Stimulated activated naive CD8-positive, alpha-beta T cell treated with anti-CD3 and anti-CD28 coated beads, Interleukin-15, Interleukin-2, amounts not matched to agents 100 ng/mL and 50 ng/mL, for 24 hours (primary cell): ENCODE results near the gene TBC1D10A.

ENCODE experiments used
- H3K27ac Mint-ChIP-seq: one replicate; pipeline ENCODE4 v1.8.0; 2021; ENCODE audit warnings: mild to moderate bottlenecking, mixed read lengths
- H3K27me3 Mint-ChIP-seq: one replicate; pipeline ENCODE4 v1.8.0; 2021; ENCODE audit warnings: mixed read lengths
- H3K36me3 Mint-ChIP-seq: one replicate; pipeline ENCODE4 v1.8.0; 2021; ENCODE audit warnings: low read depth, mixed read lengths
- H3K4me1 Mint-ChIP-seq: one replicate; pipeline ENCODE4 v1.8.0; 2021; ENCODE audit warnings: low read depth, mixed read lengths
- H3K4me3 Mint-ChIP-seq: one replicate; pipeline ENCODE4 v1.8.0; 2021; ENCODE audit warnings: mild to moderate bottlenecking, mixed read lengths
- H3K9me3 Mint-ChIP-seq: one replicate; pipeline ENCODE4 v1.8.0; 2021; ENCODE audit warnings: mixed read lengths

TBC1D10A gene

DNA sequence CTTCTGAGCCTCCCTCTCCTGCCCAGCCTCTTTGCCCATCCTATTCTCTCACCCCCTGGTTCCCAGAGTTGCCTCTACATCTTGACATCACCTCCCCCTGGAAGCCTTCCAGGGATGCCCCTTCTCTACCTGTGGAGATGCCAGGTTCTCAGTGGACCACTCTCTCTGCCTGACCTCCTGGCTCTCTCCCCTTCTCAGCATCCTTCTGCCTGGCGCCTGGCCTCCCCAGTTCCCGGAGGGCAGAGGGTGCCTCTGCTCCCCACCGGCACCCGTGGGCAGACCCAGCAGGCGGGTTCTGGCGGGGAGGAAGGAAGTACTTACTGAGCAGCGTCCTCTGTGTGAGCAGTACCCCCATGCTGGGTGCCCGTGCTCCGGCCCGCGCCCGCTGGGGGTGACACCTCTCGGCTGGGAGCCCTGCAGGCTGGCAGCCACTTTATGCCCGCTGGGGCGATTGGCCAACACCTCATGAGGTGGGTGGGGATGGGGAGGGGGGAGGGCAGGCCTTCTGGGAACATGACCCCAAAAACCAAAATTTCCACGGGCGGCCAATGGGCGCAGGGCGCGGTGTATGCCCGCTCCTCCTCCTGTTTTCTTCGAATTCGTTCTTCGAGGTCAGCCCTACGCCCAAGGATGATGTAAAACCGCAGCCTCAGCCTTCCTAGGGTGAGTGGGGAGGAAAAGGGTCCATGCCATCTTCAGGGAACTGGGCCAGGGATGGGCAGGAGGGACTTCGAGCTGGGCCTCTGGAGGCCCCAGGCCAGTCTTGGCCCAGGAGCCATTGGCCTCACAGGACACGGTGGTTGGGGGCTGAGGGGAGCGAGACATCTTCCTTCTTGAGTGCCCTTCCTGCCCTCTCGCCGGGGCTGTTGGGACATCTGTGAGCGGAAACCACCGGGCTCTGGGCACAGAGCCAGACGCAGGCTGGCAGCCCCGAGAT, 60.0 kb downstream of the TBC1D10A start, which contains the start of gene OSM:
Gene OSM, minus strand, starts transcription at position 407 of the 937 bp plus-strand sequence. Its CDS starts 52 bp downstream, at position 355.
- Mint-ChIP-seq H3K4me3 (peak within 1 kb of the TSS; percentile 89), H3K27ac (peak within 1 kb of the TSS; percentile 98), H3K27me3 (no peaks in the 10 kb centered on the region), H3K9me3 (no peaks in the 10 kb centered on the region), H3K4me1 (peaks cover 54% of the 10 kb centered on the region), H3K36me3 (peaks cover 53% of the 10 kb centered on the region)

- Mint-ChIP-seq H3K4me1 (peaks cover 54% of the 10 kb centered on the region), H3K36me3 (peaks cover 48% of the 10 kb centered on the region), H3K9me3 (no peaks in the 10 kb centered on the region), H3K4me3 (peak overlapping the region; percentile 89), H3K27me3 (no peaks in the 10 kb centered on the region), H3K27ac (peak overlapping the region; percentile 98)
Measured at GRCh38 chr22:30265823-30266444, 60.8 kb downstream of the TBC1D10A start.

- H3K4me3 Mint-ChIP-seq = peak overlapping the region; percentile 89
- no peaks in the 10 kb centered on the region for H3K27me3 Mint-ChIP-seq
- peak overlapping the region; percentile 98 for H3K27ac Mint-ChIP-seq
- peaks cover 43% of the 10 kb centered on the region for H3K36me3 Mint-ChIP-seq
- H3K9me3 Mint-ChIP-seq = no peaks in the 10 kb centered on the region
- peaks cover 54% of the 10 kb centered on the region for H3K4me1 Mint-ChIP-seq
Measured at GRCh38 chr22:30265131-30265720, 61.5 kb downstream of the TBC1D10A start.

- no peak overlapping the region for H3K27ac Mint-ChIP-seq
- H3K4me3 Mint-ChIP-seq = peak overlapping the region; percentile 89
- H3K27me3 Mint-ChIP-seq = no peaks in the 10 kb centered on the region
- peaks cover 52% of the 10 kb centered on the region for H3K4me1 Mint-ChIP-seq
- H3K9me3 Mint-ChIP-seq = no peaks in the 10 kb centered on the region
- H3K36me3 Mint-ChIP-seq = peaks cover 33% of the 10 kb centered on the region
Measured at GRCh38 chr22:30263883-30264282, 62.9 kb downstream of the TBC1D10A start.

DNA sequence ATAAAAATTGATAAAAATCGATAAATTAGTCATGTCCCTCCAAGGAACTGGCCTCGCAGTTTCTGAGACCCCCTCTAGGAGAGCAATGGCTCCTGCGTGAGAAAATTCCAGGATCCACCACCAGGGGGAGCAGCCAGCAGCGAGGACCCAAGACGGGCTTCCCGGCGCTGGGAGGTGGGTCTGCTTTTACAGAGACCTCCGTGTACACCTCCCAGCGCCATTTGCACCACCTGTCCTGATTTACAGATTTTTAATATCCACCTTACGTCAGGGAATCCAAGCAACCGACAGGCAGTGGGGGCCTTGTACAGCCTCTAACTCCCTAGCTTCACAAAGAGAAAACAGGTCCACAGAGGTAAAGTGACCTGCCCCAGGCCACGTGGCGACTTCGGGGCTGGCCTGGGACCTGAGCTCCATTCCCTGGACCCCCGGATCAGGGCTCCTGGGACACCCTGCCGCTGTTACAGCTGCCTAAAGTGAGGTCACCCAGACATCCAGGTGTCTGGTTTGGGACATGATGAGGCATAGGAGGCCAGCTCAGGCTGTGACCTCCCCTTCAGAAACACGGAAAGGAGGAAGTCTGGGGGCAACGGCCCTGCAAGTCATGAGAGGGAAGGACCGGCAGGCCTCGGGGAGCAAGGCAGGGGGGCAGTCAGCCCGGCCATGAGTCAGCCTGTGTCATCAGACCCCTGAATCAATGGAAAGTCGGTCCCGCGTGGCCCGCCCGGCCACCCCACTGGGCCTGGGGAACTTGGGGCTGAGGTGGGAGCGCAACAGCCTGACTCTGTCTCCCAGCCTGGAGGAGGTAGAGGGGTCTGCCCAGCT, 63.6 kb downstream of the TBC1D10A start:
- peak overlapping the region; percentile 80 for H3K4me3 Mint-ChIP-seq

GRCh38 chr22:30262112-30262511, 64.6 kb downstream of the TBC1D10A start:
- Mint-ChIP-seq H3K27ac (peak overlapping the region; percentile 62), H3K9me3 (no peaks in the 10 kb centered on the region), H3K36me3 (peaks cover 27% of the 10 kb centered on the region), H3K4me3 (peak overlapping the region; percentile 62), H3K4me1 (peaks cover 35% of the 10 kb centered on the region), H3K27me3 (no peaks in the 10 kb centered on the region)

More for the DNA sequence above, 63.6 kb downstream of the TBC1D10A start:
- Mint-ChIP-seq H3K9me3 (no peaks in the 10 kb centered on the region), H3K27me3 (no peaks in the 10 kb centered on the region), H3K27ac (peak overlapping the region; percentile 76), H3K36me3 (peaks cover 27% of the 10 kb centered on the region), H3K4me1 (peaks cover 44% of the 10 kb centered on the region)

DNA sequence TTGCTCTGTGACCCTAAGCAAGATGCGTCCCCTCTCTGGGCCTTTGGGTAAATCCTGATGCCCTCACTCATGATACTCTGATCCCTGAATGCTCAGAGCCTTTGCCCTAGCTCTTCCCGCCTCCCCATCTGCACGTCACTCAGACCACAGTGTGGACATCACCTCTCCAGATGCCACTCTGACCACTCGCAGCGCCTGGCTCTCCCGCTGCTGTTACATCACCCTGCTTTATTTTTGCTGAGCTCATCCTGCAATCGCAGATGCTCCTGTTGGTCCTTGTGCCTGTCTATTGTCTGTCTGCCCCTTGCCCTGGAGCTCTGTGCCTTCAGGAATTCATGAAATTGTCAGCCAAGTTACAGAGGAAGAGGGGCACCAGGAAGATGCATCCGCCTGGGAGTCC, 65.6 kb downstream of the TBC1D10A start:
- no peak overlapping the region for H3K27ac Mint-ChIP-seq
- no peaks in the 10 kb centered on the region for H3K27me3 Mint-ChIP-seq
- H3K4me1 Mint-ChIP-seq = peaks cover 34% of the 10 kb centered on the region
- peaks cover 25% of the 10 kb centered on the region for H3K36me3 Mint-ChIP-seq
- no peak overlapping the region for H3K4me3 Mint-ChIP-seq
- no peaks in the 10 kb centered on the region for H3K9me3 Mint-ChIP-seq

DNA sequence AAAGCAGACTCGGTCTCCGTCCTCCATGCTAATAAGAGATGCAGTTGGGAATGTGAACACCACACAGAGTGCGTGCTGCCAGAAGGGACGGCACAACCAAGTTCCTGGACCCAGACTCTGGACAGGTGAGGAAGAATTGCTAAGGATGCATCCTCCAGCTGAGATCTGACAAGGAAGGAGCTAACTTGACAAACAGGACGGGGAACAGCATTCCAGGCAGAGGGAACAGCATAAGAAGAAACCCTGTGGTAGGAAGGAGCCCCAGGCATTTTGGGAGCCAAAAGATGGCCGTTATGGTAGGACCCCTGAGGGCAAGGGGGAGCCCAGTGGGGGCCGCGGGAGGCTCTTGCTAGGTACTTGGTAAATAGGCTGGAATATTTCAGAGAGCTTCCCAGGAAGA, 66.1 kb downstream of the TBC1D10A start:
- Mint-ChIP-seq H3K27ac (peak overlapping the region; percentile 61), H3K36me3 (peaks cover 21% of the 10 kb centered on the region), H3K9me3 (no peaks in the 10 kb centered on the region), H3K4me1 (peaks cover 31% of the 10 kb centered on the region), H3K27me3 (no peaks in the 10 kb centered on the region), H3K4me3 (no peak overlapping the region)

DNA sequence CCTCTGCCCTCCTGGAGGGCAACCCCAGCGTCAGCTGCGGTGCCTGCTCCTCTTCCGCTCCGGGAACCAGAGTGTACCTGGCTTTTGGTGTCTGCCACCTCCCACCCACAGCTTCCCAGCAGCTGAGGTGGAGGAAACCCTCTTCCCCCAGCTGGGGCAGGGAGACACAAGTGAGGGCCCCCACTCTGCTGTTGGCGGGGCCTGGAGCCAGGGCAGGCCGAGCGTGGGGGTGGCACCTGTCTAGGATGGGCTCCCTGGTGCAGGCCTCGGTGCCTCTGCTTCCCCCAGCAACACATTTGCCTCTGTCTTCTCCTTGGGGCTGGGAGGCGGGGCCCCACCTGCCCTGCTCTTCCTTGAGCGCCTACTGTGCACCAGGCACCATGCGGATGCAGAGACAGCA, 66.5 kb downstream of the TBC1D10A start:
- peaks cover 27% of the 10 kb centered on the region for H3K4me1 Mint-ChIP-seq

GRCh38 chr22:30254314-30254713, 72.4 kb downstream of the TBC1D10A start:
- H3K4me1 Mint-ChIP-seq = peaks cover 42% of the 10 kb centered on the region
- no peaks in the 10 kb centered on the region for H3K27me3 Mint-ChIP-seq
- no peaks in the 10 kb centered on the region for H3K36me3 Mint-ChIP-seq
- H3K27ac Mint-ChIP-seq = no peak overlapping the region
- no peaks in the 10 kb centered on the region for H3K9me3 Mint-ChIP-seq
- H3K4me3 Mint-ChIP-seq = no peak overlapping the region

More for the DNA sequence above, 66.5 kb downstream of the TBC1D10A start:
- no peaks in the 10 kb centered on the region for H3K27me3 Mint-ChIP-seq
- peaks cover 18% of the 10 kb centered on the region for H3K36me3 Mint-ChIP-seq
- peak overlapping the region; percentile 61 for H3K27ac Mint-ChIP-seq
- H3K9me3 Mint-ChIP-seq = no peaks in the 10 kb centered on the region
- H3K4me3 Mint-ChIP-seq = no peak overlapping the region

DNA sequence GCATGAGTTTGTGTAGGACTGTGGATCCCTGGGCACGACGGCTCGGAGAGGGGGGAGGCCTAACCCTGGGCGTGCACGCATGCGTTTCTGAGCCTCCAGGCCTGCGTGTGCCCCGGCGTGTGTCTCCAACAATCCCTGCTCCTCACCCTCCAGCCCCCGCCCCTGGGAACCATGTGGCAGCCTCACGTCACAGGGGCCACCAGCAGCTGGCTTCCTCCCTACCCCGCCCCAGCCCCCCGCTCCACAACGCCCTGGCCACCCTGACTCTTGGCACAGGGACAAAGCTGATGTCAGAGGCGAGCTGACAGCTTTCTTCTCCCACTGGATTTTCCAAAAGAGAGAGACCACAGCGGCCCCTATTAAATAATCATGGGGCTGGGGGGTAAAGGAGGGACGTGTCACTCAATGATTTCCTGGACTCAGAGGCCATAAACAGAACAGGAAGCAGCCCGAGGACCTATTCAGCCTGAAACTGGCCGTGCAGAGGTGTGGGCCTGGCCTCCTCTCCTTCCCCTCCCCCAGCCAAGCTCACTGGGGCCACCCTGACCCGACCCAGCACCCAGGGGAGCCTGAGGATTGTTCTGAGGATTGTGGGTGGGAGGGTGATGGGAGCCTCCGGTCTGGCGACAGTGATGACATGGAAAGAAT, 73.4 kb downstream of the TBC1D10A start:
- Mint-ChIP-seq H3K27ac (no peak overlapping the region), H3K27me3 (no peaks in the 10 kb centered on the region), H3K36me3 (no peaks in the 10 kb centered on the region), H3K4me1 (peaks cover 52% of the 10 kb centered on the region), H3K9me3 (no peaks in the 10 kb centered on the region), H3K4me3 (no peak overlapping the region)

DNA sequence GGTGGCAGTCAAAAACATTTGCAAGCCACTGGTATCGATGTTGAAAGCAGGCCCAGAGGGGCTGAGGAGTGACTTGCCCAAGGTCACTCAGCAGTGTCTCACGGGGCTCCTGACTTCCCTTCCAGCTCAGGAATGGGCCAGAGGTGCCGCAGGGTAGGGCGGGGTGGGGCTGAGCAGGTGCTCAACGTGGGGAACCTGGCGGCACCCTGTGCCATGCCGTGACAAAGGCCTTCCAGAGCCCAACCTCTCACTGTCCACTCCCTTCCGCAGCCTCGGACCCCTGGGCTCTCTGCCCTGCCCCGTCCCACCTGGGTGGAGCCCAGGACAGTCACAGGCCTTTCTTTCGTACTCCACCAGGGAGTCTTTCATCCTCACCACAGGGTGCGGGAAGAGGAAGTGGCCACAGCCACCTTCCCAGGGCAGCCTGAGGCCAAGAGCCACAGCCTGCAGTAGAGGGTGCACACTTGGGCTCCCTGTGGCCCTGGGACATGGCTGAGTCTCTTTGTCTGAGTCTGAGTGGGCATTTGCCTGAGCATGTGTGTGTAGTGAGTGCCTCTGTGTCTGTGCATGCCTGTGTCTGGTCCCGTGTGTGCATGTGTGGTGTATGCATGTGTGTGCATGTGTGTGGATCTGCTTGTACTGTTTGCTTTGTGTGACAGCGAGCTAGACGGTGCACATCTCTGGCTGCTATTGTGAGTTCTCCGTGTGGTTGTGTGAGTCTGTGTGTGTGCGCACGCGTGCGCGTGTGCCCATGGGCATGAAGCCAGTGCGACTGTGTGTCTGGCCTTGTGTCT, 74.1 kb downstream of the TBC1D10A start:
- Mint-ChIP-seq H3K36me3 (no peaks in the 10 kb centered on the region), H3K4me1 (peaks cover 59% of the 10 kb centered on the region), H3K9me3 (no peaks in the 10 kb centered on the region), H3K4me3 (no peak overlapping the region), H3K27ac (peak overlapping the region; percentile 17), H3K27me3 (no peaks in the 10 kb centered on the region)

- peaks cover 68% of the 10 kb centered on the region for H3K4me1 Mint-ChIP-seq
- H3K4me3 Mint-ChIP-seq = no peak overlapping the region
- no peaks in the 10 kb centered on the region for H3K36me3 Mint-ChIP-seq
- no peak overlapping the region for H3K27ac Mint-ChIP-seq
- no peaks in the 10 kb centered on the region for H3K27me3 Mint-ChIP-seq
- H3K9me3 Mint-ChIP-seq = no peaks in the 10 kb centered on the region
Measured at GRCh38 chr22:30251711-30252110, 75.0 kb downstream of the TBC1D10A start.
